Neural progenitor cell (in vitro differentiated cells): ENCODE results near the gene ADAMTS14. TPM values are rescaled to one million over a fixed set of nuclear protein-coding genes. Genes with fewer than 3 reads are reported as not detected.

Experiments used
- DNase-seq: peaks from one replicate; pipeline ENCODE4 v3.0.0-alpha.2; 2016; ENCODE audit warnings: low spot score
- H2AFZ ChIP-seq: fragments of 200-600 bp; sonication (generic); replicated peaks from 2 replicates; pipeline ENCODE4 v1.6.1; 2016; ENCODE audit warnings: antibody characterized with exemption
- H3F3A ChIP-seq: fragments of 200-600 bp; sonication (generic); 2 replicates; pipeline ENCODE4 v1.6.1; 2016; ENCODE audit warnings: antibody characterized with exemption, low read depth
- H3K27ac ChIP-seq: fragments of 200-600 bp; sonication (generic); 2 replicates; pipeline ENCODE4 v1.5.1; 2016; ENCODE audit warnings: mild to moderate bottlenecking
- H3K27me3 ChIP-seq: fragments of 200-600 bp; sonication (generic); 2 replicates; pipeline ENCODE4 v1.6.1; 2016; ENCODE audit warnings: mild to moderate bottlenecking, moderate library complexity
- H3K36me3 ChIP-seq: fragments of 200-600 bp; sonication (generic); 2 replicates; pipeline ENCODE4 v1.5.1; 2016
- H3K4me1 ChIP-seq: fragments of 200-600 bp; sonication (generic); 2 replicates; pipeline ENCODE4 v1.6.1; 2016; ENCODE audit warnings: mixed run types
- H3K4me2 ChIP-seq: fragments of 200-600 bp; sonication (generic); 2 replicates; pipeline ENCODE4 v1.6.1; 2016
- H3K4me3 ChIP-seq: fragments of 200-600 bp; sonication (generic); 2 replicates; pipeline ENCODE4 v1.5.1; 2016
- H3K79me2 ChIP-seq: fragments of 200-600 bp; sonication (generic); 2 replicates; pipeline ENCODE4 v1.6.1; 2016; ENCODE audit warnings: low read depth
- H3K9ac ChIP-seq: fragments of 200-600 bp; sonication (generic); 2 replicates; pipeline ENCODE4 v1.6.1; 2016
- H3K9me3 ChIP-seq: fragments of 200-600 bp; sonication (generic); 2 replicates; pipeline ENCODE4 v1.5.1; 2016; ENCODE audit warnings: low read depth
- H4K20me1 ChIP-seq: fragments of 200-600 bp; sonication (generic); 2 replicates; pipeline ENCODE4 v1.6.1; 2016; ENCODE audit warnings: low read depth
- H3K27ac Mint-ChIP-seq: 3 replicates; pipeline ENCODE4 v1.8.0; 2021; ENCODE audit warnings: mixed read lengths
- H3K27me3 Mint-ChIP-seq: 2 replicates; pipeline ENCODE4 v1.8.0; 2022; ENCODE audit warnings: low read depth, mild to moderate bottlenecking, inconsistent platforms, moderate library complexity, mixed read lengths; ENCODE audit not compliant: insufficient read depth
- H3K36me3 Mint-ChIP-seq: 3 replicates; pipeline ENCODE4 v1.8.0; 2021; ENCODE audit warnings: mixed read lengths
- H3K4me1 Mint-ChIP-seq: 3 replicates; pipeline ENCODE4 v1.8.0; 2021; ENCODE audit warnings: mixed read lengths
- H3K4me3 Mint-ChIP-seq: 3 replicates; pipeline ENCODE4 v1.8.0; 2021; ENCODE audit warnings: mild to moderate bottlenecking, moderate library complexity, mixed read lengths
- H3K9me3 Mint-ChIP-seq: 3 replicates; pipeline ENCODE4 v1.8.0; 2020; ENCODE audit warnings: mixed read lengths
- CTCF ChIP-seq: fragments of 200-600 bp; sonication (generic); IDR thresholded peaks from 2 replicates; pipeline ENCODE4 v1.5.1; 2017; ENCODE audit warnings: antibody characterized with exemption, mild to moderate bottlenecking
- EZH2 ChIP-seq: fragments of 200-600 bp; sonication (generic); IDR thresholded peaks from 2 replicates; pipeline ENCODE4 v1.6.1; 2017; ENCODE audit warnings: antibody characterized with exemption, mild to moderate bottlenecking, moderate library complexity
- EZH2phosphoT487 ChIP-seq: fragments of 200-600 bp; sonication (generic); IDR thresholded peaks from 2 replicates; pipeline ENCODE4 v1.6.1; 2017; ENCODE audit warnings: antibody characterized with exemption
- total RNA-seq: library from RNA; depleted of rRNA; stranded (reverse); fragments of >200 nt; gene quantifications from 2 replicates; pipeline ENCODE4 v1.2.3, GENCODE V29; 2015; ENCODE audit warnings: low replicate concordance

The ADAMTS14 gene
- total RNA-seq, 1 donor from 2014 or later = not detected

GRCh38 chr10:70751991-70752390 is 79.7 kb downstream of the ADAMTS14 start:
- H3K27ac ChIP-seq = no peak overlapping the region
- peaks cover 8% of the 10 kb centered on the region for H3K27me3 Mint-ChIP-seq
- no peaks in the 10 kb centered on the region for H3K4me1 ChIP-seq
- no peaks in the 10 kb centered on the region for H3K36me3 Mint-ChIP-seq
- no peak overlapping the region for H3K4me3 ChIP-seq
- H3K4me2 ChIP-seq = no peak overlapping the region
- peaks cover 8% of the 10 kb centered on the region for H3K4me1 Mint-ChIP-seq
- H3K9ac ChIP-seq = no peak overlapping the region
- no peaks in the 10 kb centered on the region for H4K20me1 ChIP-seq
- no peaks in the 10 kb centered on the region for H3K9me3 ChIP-seq
- TF ChIP-seq EZH2 (no peak), EZH2phosphoT487 (no peak), CTCF (no peak)
- H3K79me2 ChIP-seq = no peaks in the 10 kb centered on the region
- no peak for DNase-seq
- no peak overlapping the region for H3K27ac Mint-ChIP-seq
- no peaks in the 10 kb centered on the region for H3K27me3 ChIP-seq
- no peaks in the 10 kb centered on the region for H3K9me3 Mint-ChIP-seq
- H3K36me3 ChIP-seq = no peaks in the 10 kb centered on the region
- H3F3A ChIP-seq = no peaks in the 10 kb centered on the region
- no peak overlapping the region for H2AFZ ChIP-seq
- no peak overlapping the region for H3K4me3 Mint-ChIP-seq

DNA sequence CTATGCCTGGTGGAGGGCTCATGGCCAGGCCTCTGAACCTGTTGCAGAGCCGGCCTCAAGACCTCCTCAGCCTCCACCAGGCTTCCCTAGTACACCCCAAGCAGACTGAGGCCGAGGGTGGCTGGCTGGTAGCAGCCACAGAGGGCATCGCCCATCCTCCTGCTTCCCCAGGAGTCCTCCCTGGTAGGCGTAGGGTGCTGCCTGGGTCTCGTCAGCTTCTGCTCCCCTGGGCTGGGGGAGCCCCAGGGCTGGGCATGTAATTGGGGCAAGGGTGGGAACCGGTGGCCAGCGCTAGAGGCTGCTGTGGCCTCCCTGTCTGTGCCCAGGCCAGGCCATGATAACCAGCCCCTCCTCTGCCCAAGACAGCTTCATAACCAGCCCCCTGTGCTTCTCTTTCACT is 80.3 kb downstream of the ADAMTS14 start:
- no peaks in the 10 kb centered on the region for H3K4me1 ChIP-seq
- TF ChIP-seq EZH2 = no peak
- TF ChIP-seq CTCF = no peak
- TF ChIP-seq EZH2phosphoT487 = no peak
- no peaks in the 10 kb centered on the region for H3K36me3 ChIP-seq
- Mint-ChIP-seq H3K4me3 (no peak overlapping the region), H3K27me3 (peaks cover 9% of the 10 kb centered on the region), H3K27ac (peak overlapping the region; percentile 54), H3K36me3 (no peaks in the 10 kb centered on the region), H3K9me3 (no peaks in the 10 kb centered on the region), H3K4me1 (peaks cover 8% of the 10 kb centered on the region)
- H4K20me1 ChIP-seq = no peaks in the 10 kb centered on the region
- H3K4me3 ChIP-seq = no peak overlapping the region
- no peaks in the 10 kb centered on the region for H3F3A ChIP-seq
- H2AFZ ChIP-seq = no peak overlapping the region
- no peak for DNase-seq
- no peaks in the 10 kb centered on the region for H3K79me2 ChIP-seq
- no peak overlapping the region for H3K9ac ChIP-seq
- H3K9me3 ChIP-seq = no peaks in the 10 kb centered on the region
- H3K27me3 ChIP-seq = no peaks in the 10 kb centered on the region
- no peak overlapping the region for H3K4me2 ChIP-seq
- H3K27ac ChIP-seq = no peak overlapping the region

GRCh38 chr10:70753026-70753663 is 80.8 kb downstream of the ADAMTS14 start:
- H3K27ac ChIP-seq = no peak overlapping the region
- H3K9me3 ChIP-seq = no peaks in the 10 kb centered on the region
- no peak for TF ChIP-seq EZH2phosphoT487
- TF ChIP-seq CTCF = no peak
- TF ChIP-seq EZH2 = no peak
- no peaks in the 10 kb centered on the region for H3K4me1 ChIP-seq
- H3K27me3 ChIP-seq = no peaks in the 10 kb centered on the region
- H3K27me3 Mint-ChIP-seq = peaks cover 9% of the 10 kb centered on the region
- no peak overlapping the region for H3K4me3 ChIP-seq
- H3K9ac ChIP-seq = no peak overlapping the region
- no peaks in the 10 kb centered on the region for H3K36me3 Mint-ChIP-seq
- no peak overlapping the region for H3K4me3 Mint-ChIP-seq
- H3K36me3 ChIP-seq = no peaks in the 10 kb centered on the region
- H3K4me2 ChIP-seq = no peak overlapping the region
- H3K4me1 Mint-ChIP-seq = peaks cover 8% of the 10 kb centered on the region
- DNase-seq = no peak
- H3K9me3 Mint-ChIP-seq = no peaks in the 10 kb centered on the region
- no peaks in the 10 kb centered on the region for H4K20me1 ChIP-seq
- H3K79me2 ChIP-seq = no peaks in the 10 kb centered on the region
- no peaks in the 10 kb centered on the region for H3F3A ChIP-seq
- H3K27ac Mint-ChIP-seq = peak overlapping the region; percentile 54
- H2AFZ ChIP-seq = no peak overlapping the region
